Measurements from ENCODE around the gene UROC1.

DNA sequence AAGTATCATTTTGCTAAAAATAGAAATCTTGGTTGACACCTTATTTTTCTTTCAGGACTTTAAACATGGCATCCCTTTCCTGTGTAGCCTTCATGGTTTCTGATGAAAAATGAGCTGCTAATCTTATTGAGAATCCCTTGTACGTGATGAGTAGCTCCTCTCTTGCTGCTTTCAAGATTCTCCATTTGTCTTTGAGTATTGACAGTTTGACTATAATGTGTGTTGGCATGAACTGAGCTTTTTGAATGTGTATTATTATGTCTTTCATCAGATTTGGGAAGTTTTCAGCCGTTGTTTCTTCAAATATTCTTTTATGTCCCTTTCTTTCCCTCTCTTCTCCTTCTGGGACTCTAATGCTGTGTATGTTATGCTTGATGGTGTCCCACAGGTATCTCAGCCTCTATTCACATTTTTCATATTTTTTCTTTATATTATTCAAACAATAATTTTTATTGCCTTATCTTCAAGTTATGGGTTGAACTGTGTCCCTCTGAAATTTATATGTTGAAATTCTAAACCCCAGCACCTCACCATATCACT is 45.2 kb upstream of the UROC1 start:
- no peak for TF ChIP-seq EP300 (IDR thresholded peaks at IDR 0.05; ENCODE audit: borderline replicate concordance)
- TF ChIP-seq RAD21 (IDR thresholded peaks at IDR 0.05; ENCODE audit: low read depth) = no peak
- TF ChIP-seq, protein P1, sequence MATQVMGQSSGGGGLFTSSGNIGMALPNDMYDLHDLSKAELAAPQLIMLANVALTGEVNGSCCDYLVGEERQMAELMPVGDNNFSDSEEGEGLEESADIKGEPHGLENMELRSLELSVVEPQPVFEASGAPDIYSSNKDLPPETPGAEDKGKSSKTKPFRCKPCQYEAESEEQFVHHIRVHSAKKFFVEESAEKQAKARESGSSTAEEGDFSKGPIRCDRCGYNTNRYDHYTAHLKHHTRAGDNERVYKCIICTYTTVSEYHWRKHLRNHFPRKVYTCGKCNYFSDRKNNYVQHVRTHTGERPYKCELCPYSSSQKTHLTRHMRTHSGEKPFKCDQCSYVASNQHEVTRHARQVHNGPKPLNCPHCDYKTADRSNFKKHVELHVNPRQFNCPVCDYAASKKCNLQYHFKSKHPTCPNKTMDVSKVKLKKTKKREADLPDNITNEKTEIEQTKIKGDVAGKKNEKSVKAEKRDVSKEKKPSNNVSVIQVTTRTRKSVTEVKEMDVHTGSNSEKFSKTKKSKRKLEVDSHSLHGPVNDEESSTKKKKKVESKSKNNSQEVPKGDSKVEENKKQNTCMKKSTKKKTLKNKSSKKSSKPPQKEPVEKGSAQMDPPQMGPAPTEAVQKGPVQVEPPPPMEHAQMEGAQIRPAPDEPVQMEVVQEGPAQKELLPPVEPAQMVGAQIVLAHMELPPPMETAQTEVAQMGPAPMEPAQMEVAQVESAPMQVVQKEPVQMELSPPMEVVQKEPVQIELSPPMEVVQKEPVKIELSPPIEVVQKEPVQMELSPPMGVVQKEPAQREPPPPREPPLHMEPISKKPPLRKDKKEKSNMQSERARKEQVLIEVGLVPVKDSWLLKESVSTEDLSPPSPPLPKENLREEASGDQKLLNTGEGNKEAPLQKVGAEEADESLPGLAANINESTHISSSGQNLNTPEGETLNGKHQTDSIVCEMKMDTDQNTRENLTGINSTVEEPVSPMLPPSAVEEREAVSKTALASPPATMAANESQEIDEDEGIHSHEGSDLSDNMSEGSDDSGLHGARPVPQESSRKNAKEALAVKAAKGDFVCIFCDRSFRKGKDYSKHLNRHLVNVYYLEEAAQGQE (IDR thresholded peaks at IDR 0.05; ENCODE audit: low read depth) = no peak
- TF ChIP-seq CREB1 (IDR thresholded peaks at IDR 0.05; ENCODE audit: low read depth) = no peak
- no peak for TF ChIP-seq MAX (IDR thresholded peaks at IDR 0.05)
- TF ChIP-seq USF1 (IDR thresholded peaks at IDR 0.05) = no peak
- no peak for TF ChIP-seq TEAD4 (IDR thresholded peaks at IDR 0.05)
- TF ChIP-seq TAF1 (IDR thresholded peaks at IDR 0.05; ENCODE audit: low read depth) = no peak
- no peak for TF ChIP-seq YY1 (IDR thresholded peaks at IDR 0.05; ENCODE audit: low read depth)
- no peak for TF ChIP-seq CEBPB (IDR thresholded peaks at IDR 0.05)

All from Ishikawa (cell line).